ENCODE results near the gene MYO1C. TPM values are rescaled to one million over a fixed set of nuclear protein-coding genes. Genes with fewer than 3 reads are reported as not detected.

MYO1C gene
- total RNA-seq, 1 donor from 2014 or later = 184 TPM

DNA sequence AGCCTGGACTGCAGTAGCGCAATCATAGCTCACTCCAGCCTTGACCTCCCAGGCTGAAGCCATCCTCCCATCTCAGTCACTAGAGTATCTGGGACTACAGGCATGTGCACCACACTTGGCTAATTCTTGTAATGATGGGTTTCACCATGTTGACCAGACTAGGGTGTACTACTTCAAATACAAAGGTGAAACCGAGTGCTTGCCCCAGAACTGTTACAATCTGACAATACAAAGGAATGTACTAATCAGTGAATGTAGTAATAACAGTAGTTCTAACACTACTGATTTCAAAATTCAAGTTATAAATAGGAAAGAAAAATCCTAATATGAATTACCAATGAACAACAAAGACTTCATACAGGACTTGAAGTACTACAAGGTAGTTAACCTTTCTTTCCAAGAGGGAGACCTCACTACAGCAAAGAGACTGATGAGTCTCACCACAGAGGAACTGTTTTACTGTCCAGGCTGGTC lies 60.8 kb downstream of the MYO1C start:
- H3K27ac Mint-ChIP-seq (ENCODE audit: unreplicated experiment) = no peak overlapping the region
- TF ChIP-seq, protein P1, sequence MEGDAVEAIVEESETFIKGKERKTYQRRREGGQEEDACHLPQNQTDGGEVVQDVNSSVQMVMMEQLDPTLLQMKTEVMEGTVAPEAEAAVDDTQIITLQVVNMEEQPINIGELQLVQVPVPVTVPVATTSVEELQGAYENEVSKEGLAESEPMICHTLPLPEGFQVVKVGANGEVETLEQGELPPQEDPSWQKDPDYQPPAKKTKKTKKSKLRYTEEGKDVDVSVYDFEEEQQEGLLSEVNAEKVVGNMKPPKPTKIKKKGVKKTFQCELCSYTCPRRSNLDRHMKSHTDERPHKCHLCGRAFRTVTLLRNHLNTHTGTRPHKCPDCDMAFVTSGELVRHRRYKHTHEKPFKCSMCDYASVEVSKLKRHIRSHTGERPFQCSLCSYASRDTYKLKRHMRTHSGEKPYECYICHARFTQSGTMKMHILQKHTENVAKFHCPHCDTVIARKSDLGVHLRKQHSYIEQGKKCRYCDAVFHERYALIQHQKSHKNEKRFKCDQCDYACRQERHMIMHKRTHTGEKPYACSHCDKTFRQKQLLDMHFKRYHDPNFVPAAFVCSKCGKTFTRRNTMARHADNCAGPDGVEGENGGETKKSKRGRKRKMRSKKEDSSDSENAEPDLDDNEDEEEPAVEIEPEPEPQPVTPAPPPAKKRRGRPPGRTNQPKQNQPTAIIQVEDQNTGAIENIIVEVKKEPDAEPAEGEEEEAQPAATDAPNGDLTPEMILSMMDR (IDR thresholded peaks at IDR 0.05) = no peak
- peaks cover 25% of the 10 kb centered on the region for H3K36me3 Mint-ChIP-seq (ENCODE audit: unreplicated experiment)
- H3K4me1 Mint-ChIP-seq (ENCODE audit: unreplicated experiment) = peaks cover 10% of the 10 kb centered on the region
- H3K4me3 Mint-ChIP-seq (ENCODE audit: unreplicated experiment) = no peak overlapping the region
- DNase-seq (ENCODE audit: extremely low spot score, unreplicated experiment) = no peak
- no peaks in the 10 kb centered on the region for H3K9me3 Mint-ChIP-seq (ENCODE audit: unreplicated experiment)
- H3K27me3 Mint-ChIP-seq (ENCODE audit: unreplicated experiment) = no peaks in the 10 kb centered on the region

DNA sequence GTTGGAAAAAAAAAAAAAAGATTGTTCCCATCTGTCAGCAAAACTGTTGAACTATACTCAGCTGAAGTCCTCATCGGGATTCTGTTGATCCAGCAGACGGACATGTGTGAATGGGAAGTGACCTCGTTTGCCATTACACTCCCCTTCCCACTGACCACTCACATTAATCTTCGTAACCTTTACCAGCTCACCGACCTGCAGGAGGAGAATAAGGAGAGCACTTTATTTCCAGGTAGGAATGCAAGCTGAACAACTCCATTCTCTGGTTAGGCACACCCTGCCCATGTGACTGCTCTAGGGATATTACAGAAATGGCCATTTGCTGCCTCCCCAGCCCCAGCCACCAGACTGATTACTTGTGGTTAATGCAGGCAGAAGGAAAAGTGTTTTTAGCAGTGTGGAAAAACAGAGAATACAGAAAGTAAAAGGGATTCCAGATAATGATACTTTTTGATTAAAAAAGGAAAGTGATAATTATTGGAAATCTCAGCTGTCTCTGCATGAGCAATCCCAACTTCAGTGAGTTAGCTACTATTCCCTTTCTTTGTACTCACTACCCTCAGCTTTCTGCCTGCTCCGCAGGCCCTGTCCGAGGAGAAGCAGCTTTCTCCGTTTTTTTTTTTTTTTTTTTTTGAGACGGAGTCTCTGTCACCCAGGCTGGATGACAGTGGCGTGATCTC lies 68.9 kb downstream of the MYO1C start:
- H3K27ac Mint-ChIP-seq (ENCODE audit: unreplicated experiment) = peak overlapping the region; percentile 83
- TF ChIP-seq, protein P1 (IDR thresholded peaks at IDR 0.05) = no peak
- H3K4me1 Mint-ChIP-seq (ENCODE audit: unreplicated experiment) = peaks cover 28% of the 10 kb centered on the region
- peaks cover 19% of the 10 kb centered on the region for H3K36me3 Mint-ChIP-seq (ENCODE audit: unreplicated experiment)
- H3K4me3 Mint-ChIP-seq (ENCODE audit: unreplicated experiment) = peak overlapping the region; percentile 20
- H3K27me3 Mint-ChIP-seq (ENCODE audit: unreplicated experiment) = no peaks in the 10 kb centered on the region
- H3K9me3 Mint-ChIP-seq (ENCODE audit: unreplicated experiment) = no peaks in the 10 kb centered on the region
- no peak for DNase-seq (ENCODE audit: extremely low spot score, unreplicated experiment)

DNA sequence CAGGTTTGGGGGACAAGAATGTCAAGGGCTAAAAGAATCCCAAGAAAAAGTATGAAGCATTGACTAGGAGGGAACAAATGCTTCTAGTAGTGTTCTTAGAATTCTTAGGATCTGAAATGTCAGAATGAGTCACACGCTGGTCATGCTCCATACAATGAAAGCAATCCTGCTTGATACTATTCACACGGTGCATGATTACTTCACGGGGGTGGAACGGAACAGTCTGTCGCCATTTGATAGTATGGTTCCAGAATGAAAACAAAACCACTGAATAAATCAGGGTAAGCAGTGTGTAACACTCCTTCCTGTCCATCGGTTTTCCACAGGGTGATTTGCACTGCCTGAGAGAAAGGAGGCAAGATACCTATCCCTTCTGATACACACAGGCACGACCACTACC lies 69.6 kb downstream of the MYO1C start:
- Mint-ChIP-seq H3K9me3 (ENCODE audit: unreplicated experiment) (no peaks in the 10 kb centered on the region), H3K27ac (ENCODE audit: unreplicated experiment) (peak overlapping the region; percentile 83), H3K36me3 (ENCODE audit: unreplicated experiment) (peaks cover 20% of the 10 kb centered on the region), H3K4me1 (ENCODE audit: unreplicated experiment) (peaks cover 28% of the 10 kb centered on the region), H3K27me3 (ENCODE audit: unreplicated experiment) (no peaks in the 10 kb centered on the region), H3K4me3 (ENCODE audit: unreplicated experiment) (no peak overlapping the region)
- DNase-seq (ENCODE audit: extremely low spot score, unreplicated experiment) = no peak
- TF ChIP-seq, protein P1 (IDR thresholded peaks at IDR 0.05) = no peak

DNA sequence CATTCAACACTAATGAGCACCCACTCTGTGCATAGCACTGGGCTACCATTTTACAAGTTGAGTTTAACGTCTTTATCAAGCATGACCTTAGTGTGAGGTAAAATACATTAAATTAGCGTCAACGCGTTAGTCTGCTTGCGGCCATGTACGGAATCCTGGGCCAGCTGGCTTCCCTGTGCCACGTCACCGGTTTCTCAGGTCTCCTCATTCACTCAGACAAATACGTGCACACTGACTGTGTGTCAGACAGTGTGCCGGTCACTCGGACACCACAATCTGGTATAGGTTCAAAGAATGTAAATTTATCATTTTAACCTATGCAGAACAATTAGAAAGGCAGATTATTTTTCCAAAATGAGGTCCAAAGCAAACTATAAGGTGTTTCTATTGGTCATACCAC lies 71.0 kb downstream of the MYO1C start:
- no peak for DNase-seq (ENCODE audit: extremely low spot score, unreplicated experiment)
- H3K36me3 Mint-ChIP-seq (ENCODE audit: unreplicated experiment) = peaks cover 21% of the 10 kb centered on the region
- no peaks in the 10 kb centered on the region for H3K27me3 Mint-ChIP-seq (ENCODE audit: unreplicated experiment)
- peaks cover 28% of the 10 kb centered on the region for H3K4me1 Mint-ChIP-seq (ENCODE audit: unreplicated experiment)
- H3K9me3 Mint-ChIP-seq (ENCODE audit: unreplicated experiment) = no peaks in the 10 kb centered on the region
- H3K27ac Mint-ChIP-seq (ENCODE audit: unreplicated experiment) = no peak overlapping the region
- TF ChIP-seq, protein P1 (IDR thresholded peaks at IDR 0.05) = no peak
- H3K4me3 Mint-ChIP-seq (ENCODE audit: unreplicated experiment) = no peak overlapping the region

DNA sequence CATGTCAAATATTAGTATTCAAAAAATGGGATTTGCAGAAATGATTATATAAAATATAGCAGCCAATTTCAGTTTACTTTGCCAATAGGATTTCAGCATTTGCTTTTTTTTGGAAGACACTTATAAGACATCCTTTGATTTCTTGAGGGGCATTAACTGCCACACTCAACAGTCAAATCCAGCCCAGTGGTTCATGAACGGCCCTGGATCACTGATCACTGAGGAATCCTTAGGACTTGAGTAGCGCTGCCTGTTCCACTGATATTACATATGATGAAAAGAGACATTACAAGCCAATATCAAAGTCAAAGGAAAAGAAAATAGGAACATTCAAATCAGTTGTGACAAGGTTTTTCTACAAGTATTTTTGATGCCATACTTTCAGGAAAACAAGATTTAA lies 71.5 kb downstream of the MYO1C start:
- Mint-ChIP-seq H3K36me3 (ENCODE audit: unreplicated experiment) (peaks cover 21% of the 10 kb centered on the region), H3K27me3 (ENCODE audit: unreplicated experiment) (no peaks in the 10 kb centered on the region), H3K4me3 (ENCODE audit: unreplicated experiment) (no peak overlapping the region), H3K9me3 (ENCODE audit: unreplicated experiment) (no peaks in the 10 kb centered on the region), H3K27ac (ENCODE audit: unreplicated experiment) (no peak overlapping the region), H3K4me1 (ENCODE audit: unreplicated experiment) (peaks cover 28% of the 10 kb centered on the region)
- no peak for DNase-seq (ENCODE audit: extremely low spot score, unreplicated experiment)
- TF ChIP-seq, protein P1 (IDR thresholded peaks at IDR 0.05) = no peak
